Activated CD8-positive, alpha-beta T cell treated with anti-CD3 and anti-CD28 coated beads for 36 hours (primary cell): ENCODE data around the gene SELENOM. TPM values are rescaled to one million over a fixed set of nuclear protein-coding genes. Genes with fewer than 3 reads are reported as not detected.
A peak's percentile ranks its signal among the peaks of the same experiment; 100 is the strongest.

Experiments used
- ATAC-seq: fragments of 200-7000 bp; cut with Tn5 transposase; one replicate; pipeline ENCODE4 v1.10.0; 2021; ENCODE audit warnings: mild to moderate bottlenecking, moderate library complexity
- CTCF ChIA-PET: fragments of 350-600 bp; sonication (Branson Sonifier 250); formaldehyde crosslinking; loops from one replicate; lab custom pipeline; 2021; ENCODE audit warnings: antibody characterized with exemption; lab: Charles Lee
- POLR2A ChIA-PET: fragments of 350-600 bp; sonication (Branson Sonifier 250); formaldehyde crosslinking; loops from one replicate; lab custom pipeline; 2021; ENCODE audit warnings: antibody characterized with exemption; lab: Charles Lee
- DNase-seq: peaks from one replicate; pipeline ENCODE4 v3.0.0-alpha.2; 2020
- H3K27ac Mint-ChIP-seq: one replicate; pipeline ENCODE4 v1.8.0; 2021; ENCODE audit warnings: mild to moderate bottlenecking, mixed read lengths
- H3K27me3 Mint-ChIP-seq: one replicate; pipeline ENCODE4 v1.8.0; 2021; ENCODE audit warnings: mixed read lengths
- H3K36me3 Mint-ChIP-seq: one replicate; pipeline ENCODE4 v1.8.0; 2021; ENCODE audit warnings: low read depth, mixed read lengths
- H3K4me1 Mint-ChIP-seq: one replicate; pipeline ENCODE4 v1.8.0; 2021; ENCODE audit warnings: low read depth, mixed read lengths
- H3K4me3 Mint-ChIP-seq: one replicate; pipeline ENCODE4 v1.8.0; 2021; ENCODE audit warnings: mild to moderate bottlenecking, moderate library complexity, mixed read lengths
- H3K9me3 Mint-ChIP-seq: one replicate; pipeline ENCODE4 v1.8.0; 2021; ENCODE audit warnings: mixed read lengths
- CTCF ChIP-seq: fragments of 200-600 bp; IDR thresholded peaks from one replicate; pipeline ENCODE4 v1.8.0; 2022; ENCODE audit warnings: antibody characterized with exemption, mild to moderate bottlenecking
- intact Hi-C: fragments of 100-400 bp; cut with micrococcal nuclease; formaldehyde crosslinking; loops from one replicate; pipeline ENCODE4 v1.10.0; 2022
- total RNA-seq, 2 experiments: library from RNA; stranded (reverse); gene quantifications; one replicate each; pipeline ENCODE4 v1.2.3, GENCODE V29; 2021

The SELENOM gene
- total RNA-seq, 2 experiments from 2014 or later: 3.6 to 5.8 TPM

DNA sequence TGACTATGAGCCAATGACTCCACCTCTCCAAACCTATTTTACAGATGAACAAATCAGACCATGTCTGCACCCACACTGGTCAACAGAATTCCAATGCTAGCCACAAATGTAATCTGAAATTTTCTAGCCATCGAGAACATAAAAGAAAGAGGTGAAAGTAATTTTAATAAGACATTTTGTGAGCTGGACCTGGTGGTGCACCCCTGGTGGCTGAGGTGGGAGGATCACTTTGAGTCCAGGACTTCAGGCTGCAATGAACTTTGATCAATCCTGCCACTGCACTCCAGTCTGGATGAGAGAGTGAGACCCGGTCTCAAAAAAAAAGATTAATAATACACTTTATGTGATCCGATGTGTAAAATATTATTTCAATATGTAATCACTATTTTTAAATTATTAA is 43.2 kb upstream of the SELENOM start:
- Mint-ChIP-seq H3K4me3 (no peak overlapping the region), H3K4me1 (no peaks in the 10 kb centered on the region), H3K9me3 (peaks cover 8% of the 10 kb centered on the region), H3K36me3 (no peaks in the 10 kb centered on the region), H3K27ac (no peak overlapping the region), H3K27me3 (peaks cover 3% of the 10 kb centered on the region)
- DNase-seq: no peak
- no peak for TF ChIP-seq CTCF
- ChIA-PET POLR2A (no interaction called here), CTCF (interaction anchor here (1.2 to 1.7 kb wide), 2 partner anchors 9 to 121 kb away, joined by 3 to 10 read pairs; partner anchors contain the start of gene RNF185)
- no peak for ATAC-seq
- intact Hi-C loops: no loop called here

GRCh38 chr22:31148953-31149627 is 41.7 kb upstream of the SELENOM start:
- Mint-ChIP-seq H3K9me3 (peaks cover 14% of the 10 kb centered on the region), H3K36me3 (no peaks in the 10 kb centered on the region), H3K4me1 (no peaks in the 10 kb centered on the region), H3K27me3 (peaks cover 3% of the 10 kb centered on the region), H3K27ac (no peak overlapping the region), H3K4me3 (no peak overlapping the region)
- POLR2A ChIA-PET: no interaction called here
- intact Hi-C loops: no loop called here
- ATAC-seq (peak; percentile 77), DNase-seq (peak; percentile 60)
- peak; percentile 75 for TF ChIP-seq CTCF
- CTCF ChIA-PET: interaction anchor here (0.9 to 1.8 kb wide), 10 partner anchors 10 to 386 kb away, joined by 3 to 12 read pairs (median 3); partner anchors contain the start of genes LIMK2, RNF185, SELENOM and SMTN

DNA sequence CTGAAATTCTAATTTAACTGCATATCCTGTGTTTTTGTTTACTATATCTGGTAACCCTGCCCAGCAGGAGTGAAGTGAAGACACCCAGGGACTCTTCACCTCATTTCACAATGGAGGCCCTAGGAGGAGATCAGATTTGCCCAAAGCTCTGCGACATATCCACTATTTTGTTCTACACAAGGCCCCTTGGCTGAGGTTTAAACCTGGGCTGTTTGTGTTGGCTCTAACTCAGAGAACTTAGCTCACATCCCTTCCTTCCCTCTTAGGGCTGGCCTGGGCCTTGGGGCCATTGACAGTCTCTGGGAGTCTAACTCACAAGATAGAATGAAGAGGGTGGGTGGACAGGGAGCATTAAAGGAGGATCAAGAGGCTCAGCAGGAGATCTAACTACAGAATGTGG is 41.1 kb upstream of the SELENOM start:
- CTCF ChIA-PET: interaction anchor here (0.9 to 1.8 kb wide), 7 partner anchors 41 to 385 kb away, joined by 3 to 12 read pairs (median 3); partner anchors contain the start of genes LIMK2, SELENOM and SMTN
- Mint-ChIP-seq H3K4me3 (no peak overlapping the region), H3K9me3 (peaks cover 14% of the 10 kb centered on the region), H3K27me3 (peaks cover 3% of the 10 kb centered on the region), H3K36me3 (no peaks in the 10 kb centered on the region), H3K4me1 (no peaks in the 10 kb centered on the region), H3K27ac (no peak overlapping the region)
- TF ChIP-seq CTCF: no peak
- DNase-seq: no peak
- POLR2A ChIA-PET: no interaction called here
- ATAC-seq: no peak
- intact Hi-C loops: no loop called here

DNA sequence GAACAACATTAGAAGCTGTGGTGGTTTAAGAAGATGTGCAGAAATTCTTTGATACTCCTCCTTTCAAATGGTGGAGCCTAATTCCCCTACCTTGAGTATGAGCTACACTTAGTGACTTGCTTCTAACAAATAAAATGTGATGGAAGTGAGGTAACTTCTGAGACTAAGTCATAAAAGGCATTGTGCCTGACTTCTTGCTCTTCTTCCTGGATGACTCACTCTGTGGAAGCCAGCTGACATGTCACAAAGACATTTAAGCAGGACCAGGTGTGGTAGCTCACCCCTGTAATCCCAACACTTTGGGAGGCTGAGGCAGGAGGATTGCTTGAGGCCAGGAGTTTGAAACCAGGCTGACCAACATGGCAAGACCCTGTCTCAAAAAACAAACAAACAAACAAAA is 36.9 kb upstream of the SELENOM start:
- no peaks in the 10 kb centered on the region for H3K4me1 Mint-ChIP-seq
- no peak overlapping the region for H3K4me3 Mint-ChIP-seq
- H3K9me3 Mint-ChIP-seq: peaks cover 14% of the 10 kb centered on the region
- CTCF ChIA-PET: interaction anchor here (1.2 to 1.3 kb wide), 2 partner anchors 30 to 36 kb away, joined by 3 to 4 read pairs; no protein-coding TSS in a partner anchor
- intact Hi-C loops: no loop called here
- peak; percentile 13 for DNase-seq
- no peaks in the 10 kb centered on the region for H3K36me3 Mint-ChIP-seq
- H3K27me3 Mint-ChIP-seq: no peaks in the 10 kb centered on the region
- POLR2A ChIA-PET: interaction anchor here (1.2 kb wide), 1 partner anchor 16 kb away, joined by 6 read pairs; the partner anchor contains the start of gene RNF185
- TF ChIP-seq CTCF: no peak
- peak; percentile 58 for ATAC-seq
- no peak overlapping the region for H3K27ac Mint-ChIP-seq

GRCh38 chr22:31143537-31143936 is 36.2 kb upstream of the SELENOM start:
- Mint-ChIP-seq H3K27ac (no peak overlapping the region), H3K4me1 (no peaks in the 10 kb centered on the region)
- CTCF ChIA-PET: interaction anchor here (1.3 kb wide), 1 partner anchor 35 kb away, joined by 4 read pairs; no protein-coding TSS in a partner anchor

More at GRCh38 chr22:31143537-31143936, 36.2 kb upstream of the SELENOM start:
- Mint-ChIP-seq H3K9me3 (peaks cover 14% of the 10 kb centered on the region), H3K27me3 (no peaks in the 10 kb centered on the region), H3K4me3 (no peak overlapping the region), H3K36me3 (no peaks in the 10 kb centered on the region)
- intact Hi-C loops: no loop called here
- TF ChIP-seq CTCF: no peak
- POLR2A ChIA-PET: no interaction called here
- DNase-seq (no peak), ATAC-seq (no peak)
